ENCODE data around the gene PRR5.

Gene PRR5

DNA sequence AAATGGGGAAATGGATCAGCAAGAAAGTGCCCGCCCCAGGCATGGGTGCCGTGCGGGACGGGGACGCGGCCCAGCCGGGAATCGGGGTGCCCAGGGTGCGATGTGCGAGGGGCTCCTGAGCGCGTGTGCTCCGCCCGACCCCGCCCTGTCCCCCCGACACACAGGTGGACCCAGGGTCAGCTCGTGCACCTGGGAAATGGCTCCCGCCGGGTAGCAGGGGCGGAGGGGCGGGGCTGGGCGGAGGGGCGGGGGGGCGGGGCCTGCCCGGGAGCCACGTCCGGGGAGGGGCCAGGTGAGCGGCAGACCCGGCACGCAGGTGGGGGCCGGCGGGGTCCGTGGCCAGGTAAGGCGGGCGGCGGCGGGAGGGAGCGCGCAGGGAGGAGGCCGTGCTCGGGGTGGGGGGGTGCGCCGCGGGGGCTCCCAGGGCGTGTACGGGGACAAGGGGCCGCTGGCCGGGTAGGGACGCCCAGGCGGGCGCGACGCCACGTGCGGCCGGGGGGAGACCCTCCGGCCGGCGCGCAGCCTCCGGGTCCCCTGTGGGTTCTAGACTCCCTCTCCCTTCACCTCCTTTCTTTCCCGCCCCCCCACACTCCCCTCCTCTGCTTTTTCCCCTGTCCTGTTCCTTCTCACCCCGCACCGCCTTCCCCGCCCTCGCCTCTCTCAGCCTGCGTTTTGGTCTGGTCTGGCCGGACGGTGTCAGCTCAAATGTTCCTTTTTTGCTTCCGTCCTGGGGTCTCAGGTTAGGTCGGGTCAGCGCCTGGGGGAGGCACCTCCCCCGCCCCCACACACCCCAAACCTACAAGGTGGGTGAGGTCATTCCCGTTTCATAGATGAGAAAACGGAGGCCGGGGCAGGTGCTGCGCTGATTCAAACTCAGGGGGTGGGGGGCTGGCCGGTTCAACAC is 50.5 kb downstream of the PRR5 start, which contains the start of gene ARHGAP8:
ARHGAP8 (plus strand) TSS at position 291 of the 904 bp plus-strand sequence. CDS start 33,953 bp downstream, outside the sequence.
- Histone ChIP-seq H3K79me2 (ENCODE audit: control insufficient read depth, low read length) (no peaks in the 10 kb centered on the region), H3K9me3 (ENCODE audit: control insufficient read depth, insufficient read depth, low read length) (no peaks in the 10 kb centered on the region), H4K20me1 (ENCODE audit: control insufficient read depth, insufficient read depth, low read depth, low read length) (no peaks in the 10 kb centered on the region), H3K27me3 (ENCODE audit: control insufficient read depth, low read length) (no peaks in the 10 kb centered on the region), H3K4me3 (ENCODE audit: low read length) (no peak within 1 kb of the TSS), H3K4me2 (ENCODE audit: low read length) (no peak within 1 kb of the TSS), H3F3A (ENCODE audit: control insufficient read depth, insufficient read depth) (no peaks in the 10 kb centered on the region), H3K4me1 (ENCODE audit: control insufficient read depth, low read length) (no peaks in the 10 kb centered on the region), H3K36me3 (ENCODE audit: control insufficient read depth, low read length) (no peaks in the 10 kb centered on the region), H3K9me2 (replicated peaks; ENCODE audit: control insufficient read depth, low read length) (no peaks in the 10 kb centered on the region), H3K27ac (ENCODE audit: low read depth, low read length) (no peak within 1 kb of the TSS)
- no peak for TF ChIP-seq EZH2phosphoT487 (IDR thresholded peaks at IDR 0.05; ENCODE audit: borderline replicate concordance, low read length)
- TF ChIP-seq, protein P1, sequence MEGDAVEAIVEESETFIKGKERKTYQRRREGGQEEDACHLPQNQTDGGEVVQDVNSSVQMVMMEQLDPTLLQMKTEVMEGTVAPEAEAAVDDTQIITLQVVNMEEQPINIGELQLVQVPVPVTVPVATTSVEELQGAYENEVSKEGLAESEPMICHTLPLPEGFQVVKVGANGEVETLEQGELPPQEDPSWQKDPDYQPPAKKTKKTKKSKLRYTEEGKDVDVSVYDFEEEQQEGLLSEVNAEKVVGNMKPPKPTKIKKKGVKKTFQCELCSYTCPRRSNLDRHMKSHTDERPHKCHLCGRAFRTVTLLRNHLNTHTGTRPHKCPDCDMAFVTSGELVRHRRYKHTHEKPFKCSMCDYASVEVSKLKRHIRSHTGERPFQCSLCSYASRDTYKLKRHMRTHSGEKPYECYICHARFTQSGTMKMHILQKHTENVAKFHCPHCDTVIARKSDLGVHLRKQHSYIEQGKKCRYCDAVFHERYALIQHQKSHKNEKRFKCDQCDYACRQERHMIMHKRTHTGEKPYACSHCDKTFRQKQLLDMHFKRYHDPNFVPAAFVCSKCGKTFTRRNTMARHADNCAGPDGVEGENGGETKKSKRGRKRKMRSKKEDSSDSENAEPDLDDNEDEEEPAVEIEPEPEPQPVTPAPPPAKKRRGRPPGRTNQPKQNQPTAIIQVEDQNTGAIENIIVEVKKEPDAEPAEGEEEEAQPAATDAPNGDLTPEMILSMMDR (IDR thresholded peaks at IDR 0.05; ENCODE audit: low read depth, low read length, poor library complexity, severe bottlenecking), result no peak

DNA sequence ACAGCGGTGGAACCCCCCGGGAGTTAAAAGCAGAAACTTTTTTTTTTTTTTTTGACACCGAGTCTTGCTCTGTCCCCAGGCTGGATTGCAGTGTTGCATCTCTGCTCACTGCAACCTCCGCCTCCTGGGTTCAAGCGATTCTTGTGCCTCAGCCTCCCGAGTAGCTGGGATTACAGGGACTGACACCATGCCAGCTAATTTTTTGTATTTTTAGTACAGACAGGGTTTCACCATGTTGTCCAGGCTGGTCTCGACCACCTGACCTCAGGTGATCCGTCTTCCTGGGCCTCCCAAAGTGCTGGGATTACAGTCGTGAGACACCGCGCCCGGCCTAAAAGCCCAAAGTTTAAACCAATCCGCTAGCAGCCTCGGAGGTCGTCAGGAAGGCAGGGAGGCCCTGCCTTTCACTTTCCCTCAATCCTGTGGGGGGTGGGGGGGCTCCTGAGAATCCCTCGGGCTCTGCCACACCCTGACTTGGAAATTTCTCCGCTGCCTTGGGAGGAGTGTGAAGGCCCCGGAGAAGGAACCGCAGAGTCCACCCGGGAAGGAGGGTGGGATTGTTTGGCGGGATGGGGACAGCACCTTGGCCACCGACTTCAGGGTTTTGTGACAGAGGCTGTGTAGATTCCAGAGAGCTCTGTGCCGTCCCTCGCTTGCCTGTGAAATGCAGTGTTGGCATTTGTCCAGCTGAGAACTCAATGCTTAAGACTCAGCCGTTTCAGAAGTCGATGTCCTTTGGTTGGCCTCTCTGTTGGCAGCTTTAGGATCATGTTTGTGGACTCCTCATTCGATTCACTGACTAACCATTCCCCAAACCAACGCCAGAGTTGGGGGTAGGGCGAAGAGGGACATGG is 51.4 kb downstream of the PRR5 start:
- Histone ChIP-seq H3K27me3 (ENCODE audit: control insufficient read depth, low read length) (no peaks in the 10 kb centered on the region), H3K9me3 (ENCODE audit: control insufficient read depth, insufficient read depth, low read length) (no peaks in the 10 kb centered on the region), H3K4me2 (ENCODE audit: low read length) (no peak overlapping the region), H4K20me1 (ENCODE audit: control insufficient read depth, insufficient read depth, low read depth, low read length) (no peaks in the 10 kb centered on the region), H3F3A (ENCODE audit: control insufficient read depth, insufficient read depth) (no peaks in the 10 kb centered on the region), H3K4me3 (ENCODE audit: low read length) (no peak overlapping the region), H3K27ac (ENCODE audit: low read depth, low read length) (no peak overlapping the region), H3K36me3 (ENCODE audit: control insufficient read depth, low read length) (no peaks in the 10 kb centered on the region), H3K79me2 (ENCODE audit: control insufficient read depth, low read length) (no peaks in the 10 kb centered on the region), H3K9me2 (replicated peaks; ENCODE audit: control insufficient read depth, low read length) (no peaks in the 10 kb centered on the region), H3K4me1 (ENCODE audit: control insufficient read depth, low read length) (no peaks in the 10 kb centered on the region)
- TF ChIP-seq, protein P1 (IDR thresholded peaks at IDR 0.05; ENCODE audit: low read depth, low read length, poor library complexity, severe bottlenecking), result no peak
- TF ChIP-seq EZH2phosphoT487 (IDR thresholded peaks at IDR 0.05; ENCODE audit: borderline replicate concordance, low read length), result no peak

DNA sequence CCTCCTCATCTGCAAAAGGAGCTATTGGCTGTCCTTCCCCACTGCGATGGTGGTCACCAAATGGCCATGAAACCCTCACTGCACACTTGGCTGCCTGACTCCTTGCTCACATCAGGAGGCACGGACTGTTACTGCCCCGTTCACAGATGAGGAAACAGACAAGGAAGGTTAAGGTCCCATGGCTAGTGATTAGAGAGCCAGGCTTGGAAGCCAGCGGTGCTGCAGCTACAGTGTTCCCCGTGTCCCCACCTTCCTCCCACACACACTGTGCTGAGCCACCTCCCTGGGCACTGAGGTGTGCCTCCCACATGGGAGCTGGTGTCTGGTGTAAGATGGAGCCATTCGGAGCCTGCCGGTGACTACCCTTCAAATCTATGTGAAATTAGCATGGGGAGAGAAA is 53.0 kb downstream of the PRR5 start:
- Histone ChIP-seq H3K79me2 (ENCODE audit: control insufficient read depth, low read length) (no peaks in the 10 kb centered on the region), H3K36me3 (ENCODE audit: control insufficient read depth, low read length) (no peaks in the 10 kb centered on the region), H3K9me2 (replicated peaks; ENCODE audit: control insufficient read depth, low read length) (no peaks in the 10 kb centered on the region), H3K27ac (ENCODE audit: low read depth, low read length) (no peak overlapping the region), H3K9me3 (ENCODE audit: control insufficient read depth, insufficient read depth, low read length) (no peaks in the 10 kb centered on the region), H3K4me2 (ENCODE audit: low read length) (no peak overlapping the region), H3K4me3 (ENCODE audit: low read length) (no peak overlapping the region), H4K20me1 (ENCODE audit: control insufficient read depth, insufficient read depth, low read depth, low read length) (no peaks in the 10 kb centered on the region), H3F3A (ENCODE audit: control insufficient read depth, insufficient read depth) (no peaks in the 10 kb centered on the region), H3K27me3 (ENCODE audit: control insufficient read depth, low read length) (no peaks in the 10 kb centered on the region), H3K4me1 (ENCODE audit: control insufficient read depth, low read length) (no peaks in the 10 kb centered on the region)
- TF ChIP-seq EZH2phosphoT487 (IDR thresholded peaks at IDR 0.05; ENCODE audit: borderline replicate concordance, low read length), result no peak
- TF ChIP-seq, protein P1 (IDR thresholded peaks at IDR 0.05; ENCODE audit: low read depth, low read length, poor library complexity, severe bottlenecking), result no peak

Measured in DOHH2 (cell line).